NCI-H1105 (cell line): ENCODE measurements around the gene AKR1C1.
"Not testable (repeated sequence)": the region's sequence is repeated elsewhere in the genome, so short reads cannot be mapped to it uniquely, and the experiment has no call there.

ENCODE experiments used
- DNase-seq: peaks from one replicate; lab custom pipeline; 2025; lab: John Stamatoyannopoulos, UW

Gene AKR1C1

DNA sequence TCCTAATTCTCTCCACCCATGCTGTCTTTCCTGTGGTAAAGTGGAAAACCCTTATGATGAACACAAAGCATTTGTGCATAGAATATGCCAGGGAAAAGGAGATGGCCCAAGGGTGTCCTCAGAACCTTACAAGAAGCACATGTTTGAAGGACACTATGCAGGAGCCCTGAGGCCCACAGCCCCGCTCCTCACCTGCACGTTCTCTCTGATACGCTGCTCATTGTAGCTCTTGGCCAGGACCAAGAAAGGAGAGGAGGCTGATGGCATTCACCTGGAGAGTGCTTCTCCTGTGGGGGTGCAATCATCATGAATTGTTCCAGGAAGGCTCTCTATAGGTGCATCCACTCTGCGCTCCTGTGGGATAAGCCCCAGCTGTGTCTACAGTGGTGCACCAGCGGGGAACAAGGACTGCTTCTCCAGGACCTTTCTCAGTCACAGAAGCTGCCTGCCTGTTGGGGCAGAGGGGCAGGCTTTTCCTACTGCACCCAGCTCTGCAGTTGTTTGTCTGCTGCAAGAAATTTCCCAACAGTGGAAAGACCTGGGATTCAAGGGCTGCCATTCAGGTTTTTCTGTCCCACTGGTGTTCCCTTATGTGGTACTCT, 20.5 kb downstream of the AKR1C1 start:
- DNase-seq = no peak

DNA sequence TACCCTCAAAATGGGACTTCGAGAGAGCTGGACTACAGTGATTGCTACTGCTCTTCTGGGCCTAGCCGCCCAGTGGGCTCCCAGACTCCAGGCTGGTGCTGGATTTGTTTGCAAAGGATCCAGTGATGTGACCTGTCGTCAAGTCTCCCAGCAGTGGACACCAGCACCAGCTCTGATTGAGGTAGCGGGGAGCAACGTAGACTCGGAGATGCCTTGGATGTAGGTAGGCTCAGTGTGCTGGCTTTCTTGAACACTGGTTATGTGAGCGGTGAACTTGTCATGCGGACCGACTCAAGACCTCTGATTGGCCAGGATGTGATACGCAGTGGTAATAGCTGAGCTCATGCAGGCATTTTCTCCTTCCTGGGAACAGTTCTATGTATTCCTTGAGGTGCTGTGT, 21.0 kb downstream of the AKR1C1 start:
- no peak for DNase-seq

DNA sequence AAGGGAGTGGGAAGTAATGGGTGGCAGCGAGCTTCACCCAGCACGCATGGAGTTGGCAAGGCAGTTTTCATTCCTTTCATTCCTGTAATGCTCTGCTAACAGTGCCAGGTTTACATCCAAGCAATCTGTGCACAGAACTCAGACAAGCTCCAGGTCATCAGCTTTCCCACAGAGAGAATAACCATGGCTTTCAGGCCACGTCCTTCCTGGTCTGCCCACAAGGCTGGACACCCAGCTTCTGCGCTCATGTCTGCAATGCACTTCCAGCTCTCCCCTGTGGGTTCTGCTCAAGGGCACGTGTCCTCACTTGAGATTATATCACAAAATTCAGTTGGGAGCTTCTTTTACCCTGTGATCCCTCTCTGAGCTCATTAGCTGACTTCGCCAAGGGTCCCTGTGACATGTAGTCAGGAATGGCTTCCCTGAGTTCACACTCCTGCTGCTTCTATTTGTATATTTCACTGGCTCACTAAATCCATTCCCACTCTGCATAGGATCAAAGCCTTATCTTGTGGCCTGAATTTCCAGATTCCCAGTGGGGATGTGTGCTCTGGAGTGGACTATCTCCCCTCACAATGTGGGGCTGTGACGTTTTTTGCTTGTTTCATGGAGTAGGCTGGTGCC, 21.9 kb downstream of the AKR1C1 start:
- no peak for DNase-seq

DNA sequence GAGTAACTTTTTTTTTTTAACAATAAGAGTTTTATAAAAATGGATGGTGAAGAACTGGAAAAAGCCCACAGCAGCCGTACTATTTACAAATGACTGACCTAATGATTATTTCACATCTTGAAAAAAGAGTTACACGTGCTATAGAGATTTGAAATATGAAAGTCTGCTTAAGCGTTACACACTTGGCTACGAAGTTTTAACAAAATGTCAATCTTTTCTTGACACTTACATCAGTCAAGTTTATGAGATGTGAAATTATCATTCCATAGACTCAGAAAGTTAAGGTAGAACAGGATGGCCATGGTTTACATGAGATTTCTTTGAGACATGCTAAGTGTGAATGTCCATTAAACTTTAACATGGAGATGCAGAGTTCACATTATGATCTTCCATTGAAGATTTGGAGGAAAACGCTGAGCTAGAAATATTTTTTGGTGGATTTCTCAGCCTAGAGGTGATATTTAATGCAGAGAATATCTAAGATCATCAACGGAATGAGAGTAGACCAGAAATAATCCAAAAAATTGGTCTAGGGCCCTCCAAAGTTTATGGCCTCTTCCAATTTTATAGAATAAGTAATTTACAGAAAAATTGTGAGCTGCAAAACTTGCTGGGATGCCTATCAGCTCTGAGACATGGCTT, 24.9 kb downstream of the AKR1C1 start:
- DNase-seq = not testable (repeated sequence)

DNA sequence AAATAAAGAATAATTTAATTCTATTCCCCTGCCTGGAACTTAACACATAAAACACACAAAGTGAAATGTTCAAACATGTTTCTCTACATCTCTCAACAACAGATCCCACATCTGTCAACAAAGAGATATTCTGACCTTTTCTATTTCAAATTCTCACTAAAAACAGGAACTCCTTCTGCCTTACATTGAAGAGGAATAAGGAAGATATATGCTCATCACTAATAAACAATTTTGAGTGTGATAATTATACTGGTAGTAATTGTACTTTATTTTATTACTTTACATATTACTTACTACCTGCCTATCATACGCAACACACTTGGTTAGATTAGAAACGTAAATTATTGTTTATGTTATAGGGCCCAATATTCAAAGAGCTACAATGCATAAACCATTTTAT, 27.0 kb downstream of the AKR1C1 start:
- DNase-seq = no peak

DNA sequence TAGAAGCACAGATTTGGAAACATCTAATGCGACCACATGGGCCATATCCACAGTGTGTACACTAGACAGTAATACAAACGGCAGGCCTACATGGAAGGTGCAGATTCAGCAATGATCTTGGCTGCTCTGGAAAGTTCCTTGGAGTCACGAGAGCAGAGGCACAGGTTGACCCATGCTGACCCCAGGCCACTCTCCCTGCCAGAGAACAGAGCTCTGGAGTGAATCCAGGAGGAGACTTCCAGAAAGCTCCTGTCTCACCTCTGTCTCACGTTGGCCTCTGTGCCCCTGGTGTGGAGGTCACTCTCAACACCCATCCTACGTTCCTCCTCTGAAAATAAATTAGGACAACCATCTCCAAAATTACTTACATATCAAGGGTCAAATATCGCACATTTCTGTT, 28.2 kb downstream of the AKR1C1 start:
- DNase-seq = not testable (repeated sequence)

DNA sequence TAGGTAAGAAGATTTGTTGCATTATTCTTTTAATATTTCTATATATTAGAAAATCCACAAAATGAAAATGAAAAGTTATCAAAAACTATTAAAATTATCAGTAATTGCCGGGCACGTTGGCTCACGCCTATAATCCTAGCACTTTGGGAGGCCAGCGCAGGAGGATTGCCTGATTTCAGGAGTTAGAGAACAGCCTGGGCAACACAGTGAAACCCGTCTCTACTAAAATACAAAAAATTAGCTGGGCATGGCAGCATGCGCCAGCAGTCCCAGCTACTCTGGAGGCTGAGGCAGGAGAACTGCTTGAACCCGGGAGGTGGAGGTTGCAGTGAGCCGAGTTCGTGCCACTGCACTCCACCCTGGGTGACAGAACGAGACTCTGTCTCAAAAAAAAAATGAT, 29.3 kb downstream of the AKR1C1 start:
- not testable (repeated sequence) for DNase-seq

DNA sequence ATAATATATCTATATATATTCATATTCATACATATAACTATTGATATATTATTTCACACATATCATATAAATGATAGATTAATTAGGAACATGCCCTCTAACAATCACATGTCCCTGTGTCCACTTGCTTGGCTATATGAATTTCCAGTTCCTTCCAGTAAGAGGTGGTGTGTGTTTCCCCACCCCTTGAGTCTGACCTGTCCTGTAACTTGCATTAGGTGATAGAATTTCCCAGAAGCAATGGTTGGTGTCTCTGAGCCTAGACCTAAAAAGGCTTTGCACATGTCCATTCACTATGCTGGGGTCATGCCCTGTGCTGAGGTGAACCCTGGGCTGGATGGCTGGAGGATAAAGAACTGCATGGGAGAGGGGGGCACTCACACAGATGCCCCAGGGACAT, 31.0 kb downstream of the AKR1C1 start:
- DNase-seq = not testable (repeated sequence)

DNA sequence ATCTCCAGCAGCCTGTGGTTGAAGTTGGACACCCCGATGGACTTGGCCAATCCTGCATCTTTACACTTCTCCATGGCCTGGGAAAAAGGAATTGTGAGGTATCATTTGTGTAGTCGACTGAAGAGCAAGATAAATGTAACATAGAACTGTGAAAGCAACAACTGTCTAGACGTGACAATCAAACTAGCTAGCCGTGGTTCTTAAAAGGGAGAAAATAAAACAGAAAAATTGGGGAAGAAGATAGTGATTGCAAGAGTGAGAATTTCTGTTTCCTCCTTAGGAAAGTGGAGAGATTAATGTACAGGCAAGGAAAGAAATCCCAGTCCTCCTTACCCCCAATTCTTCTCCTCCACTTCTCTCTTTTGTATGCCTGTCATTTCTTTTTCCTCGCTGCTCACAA, 35.5 kb downstream of the AKR1C1 start:
- DNase-seq = no peak

DNA sequence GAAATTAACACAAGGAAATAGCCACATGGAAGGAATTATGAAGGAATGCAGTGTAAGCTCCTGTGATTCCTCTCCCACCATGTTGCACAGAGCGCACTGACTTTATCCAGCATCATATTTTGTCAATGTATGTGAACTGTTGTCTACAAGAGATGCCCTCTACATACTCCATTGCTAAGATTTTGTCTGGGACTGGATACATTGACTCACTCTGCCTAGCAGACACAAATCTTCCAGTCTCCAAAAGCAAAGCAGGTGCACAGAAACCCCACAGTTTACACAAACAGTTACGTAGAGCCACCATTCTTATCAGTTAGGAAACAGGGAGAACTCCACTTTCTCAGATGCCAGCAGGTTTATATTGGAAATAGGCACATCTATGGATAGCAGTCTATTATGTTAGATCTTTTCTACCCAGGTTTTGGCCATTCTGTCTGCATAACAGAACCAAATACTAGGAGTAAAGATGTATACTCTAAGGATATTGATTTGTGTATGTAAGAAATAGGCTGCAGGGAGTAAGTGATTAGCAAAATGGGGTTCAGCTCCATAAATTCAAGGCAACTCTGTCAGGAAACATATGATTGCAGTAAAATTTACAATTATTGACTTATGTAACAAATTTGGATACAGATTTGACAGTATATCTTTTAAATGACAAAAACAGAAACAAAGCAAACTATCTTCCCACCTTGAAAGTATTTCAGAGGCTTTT, 39.0 kb downstream of the AKR1C1 start:
- no peak for DNase-seq

DNA sequence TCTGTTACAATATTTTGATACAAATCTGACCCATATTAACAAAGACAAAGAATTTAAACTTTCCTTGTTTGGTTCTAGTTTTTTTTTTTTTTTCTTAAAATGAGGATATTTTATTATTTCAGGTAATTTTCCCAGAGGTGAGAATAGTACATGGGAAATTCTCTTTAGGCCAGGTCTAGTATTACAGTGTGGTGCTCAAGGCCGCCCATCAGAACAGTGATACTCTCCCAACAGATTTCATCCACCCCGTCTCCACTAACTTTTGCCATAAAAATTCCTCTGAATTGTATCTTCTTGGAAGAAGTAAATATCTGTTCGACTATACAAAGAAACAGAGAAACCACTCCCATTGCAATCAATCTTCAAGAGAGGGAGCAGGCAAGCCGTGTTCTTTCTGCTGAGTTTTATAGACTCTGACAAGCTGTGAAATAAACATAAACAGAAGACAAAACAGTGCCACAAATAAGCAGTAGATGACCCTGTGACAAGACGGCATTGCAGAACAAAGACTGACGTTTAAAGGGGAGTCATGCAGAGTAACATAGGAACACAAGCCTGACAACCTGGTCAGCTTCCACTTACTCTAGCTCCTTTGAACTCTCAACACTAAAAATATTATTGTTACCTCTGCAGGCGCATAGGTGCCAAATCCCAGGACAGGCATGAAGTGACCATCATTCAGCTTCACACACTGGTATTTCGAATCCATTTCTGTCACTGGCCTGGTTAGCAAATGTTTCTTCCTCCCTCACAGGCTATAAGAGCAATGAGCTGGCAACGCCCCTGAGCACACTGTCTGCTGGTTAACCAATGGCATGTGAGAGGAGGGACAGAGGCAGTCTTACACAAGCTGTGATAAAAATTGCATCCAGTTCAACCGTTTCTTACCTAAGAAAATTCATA, 40.2 kb downstream of the AKR1C1 start, which contains the start of gene AKR1C2:
Gene AKR1C2, minus strand, starts transcription at position 731 of the 903 bp plus-strand sequence. Its CDS starts 22 bp downstream, at position 709.
- DNase-seq = not testable (repeated sequence)

DNA sequence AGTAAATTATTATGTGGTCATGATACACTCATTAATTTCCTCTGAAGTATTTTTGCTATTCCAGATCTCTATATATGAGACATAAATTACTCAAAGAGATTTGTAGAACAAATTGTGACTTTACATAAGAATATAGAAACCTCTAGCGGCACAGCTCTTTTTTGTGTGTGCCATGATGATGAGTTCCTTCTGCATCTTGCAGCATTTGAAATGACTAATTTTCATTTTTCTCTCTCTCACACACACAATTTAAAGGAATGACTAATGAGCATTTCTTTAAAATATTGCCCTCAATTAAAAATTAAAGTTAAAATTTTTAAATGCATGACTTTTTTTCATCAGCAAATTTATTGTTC, 40.8 kb downstream of the AKR1C1 start:
- not testable (repeated sequence) for DNase-seq

DNA sequence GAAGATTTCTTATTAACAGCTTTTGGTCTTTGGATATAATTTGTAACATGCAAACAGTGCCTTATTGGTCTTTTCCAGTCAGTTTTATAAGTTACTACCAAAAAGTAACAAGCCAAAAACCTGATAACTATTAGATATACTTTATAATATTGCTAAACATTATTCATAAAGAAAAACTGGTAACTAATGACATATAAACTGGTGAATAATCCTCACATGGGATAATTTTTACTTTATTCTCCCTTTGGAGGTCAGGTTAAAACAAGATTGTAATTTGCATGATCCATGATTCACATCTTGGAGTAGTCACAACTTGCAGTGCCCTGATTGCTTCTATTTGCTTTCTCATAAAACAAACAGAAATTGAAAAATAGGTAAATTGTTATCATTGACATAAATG, 41.3 kb downstream of the AKR1C1 start:
- not testable (repeated sequence) for DNase-seq

DNA sequence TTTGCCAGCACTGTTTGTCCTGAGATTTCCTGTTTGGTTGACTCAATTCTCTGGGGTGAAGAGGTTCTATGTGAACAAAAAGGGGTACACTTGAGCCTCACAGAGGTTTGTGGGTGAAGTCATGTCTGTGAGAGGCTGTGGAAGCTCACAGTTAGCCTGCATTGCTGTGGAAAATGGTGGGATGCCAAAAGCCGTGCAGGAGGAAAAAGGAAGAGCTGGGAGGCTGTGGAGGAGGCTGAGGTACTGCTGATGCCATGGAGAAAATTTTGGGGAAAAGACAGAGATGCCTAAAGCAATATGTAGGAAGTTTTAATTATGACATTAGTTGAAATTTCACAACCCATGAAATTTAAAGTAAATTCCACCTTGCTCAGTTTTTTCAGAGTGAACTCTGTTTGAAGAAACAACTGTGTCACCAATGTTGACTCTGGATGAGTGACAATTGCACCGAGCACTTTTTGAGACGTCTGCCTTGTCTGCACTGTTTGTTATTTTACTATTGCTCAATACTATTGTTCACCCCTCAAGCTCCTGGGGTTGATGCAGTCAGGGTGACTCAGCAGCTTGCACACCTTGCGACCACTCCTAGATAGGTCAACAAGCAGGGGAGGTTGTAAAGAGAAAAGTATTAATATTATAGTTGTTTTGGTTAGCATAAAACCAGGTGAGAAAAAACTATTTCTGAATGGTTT, 45.8 kb downstream of the AKR1C1 start:
- DNase-seq = not testable (repeated sequence)

DNA sequence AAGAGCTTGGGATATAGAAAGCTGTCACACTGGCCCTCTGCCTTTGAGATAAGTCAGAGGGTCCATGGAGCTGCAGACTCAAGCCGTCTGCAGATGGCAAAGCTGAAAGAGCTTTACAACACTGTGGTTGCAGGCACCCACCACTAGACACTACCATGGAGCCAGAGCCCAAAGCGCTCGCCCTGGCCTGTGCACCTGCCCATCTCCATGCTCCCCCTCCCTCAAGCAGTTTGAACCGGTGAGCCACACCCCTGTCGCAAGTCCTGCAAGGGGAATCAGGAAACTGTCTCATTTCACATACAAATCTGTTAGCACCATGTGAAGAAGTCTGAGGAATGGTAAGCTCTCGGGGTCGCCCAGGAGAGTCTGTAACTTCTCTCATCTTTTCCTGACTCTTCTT, 46.8 kb downstream of the AKR1C1 start:
- DNase-seq = not testable (repeated sequence)

DNA sequence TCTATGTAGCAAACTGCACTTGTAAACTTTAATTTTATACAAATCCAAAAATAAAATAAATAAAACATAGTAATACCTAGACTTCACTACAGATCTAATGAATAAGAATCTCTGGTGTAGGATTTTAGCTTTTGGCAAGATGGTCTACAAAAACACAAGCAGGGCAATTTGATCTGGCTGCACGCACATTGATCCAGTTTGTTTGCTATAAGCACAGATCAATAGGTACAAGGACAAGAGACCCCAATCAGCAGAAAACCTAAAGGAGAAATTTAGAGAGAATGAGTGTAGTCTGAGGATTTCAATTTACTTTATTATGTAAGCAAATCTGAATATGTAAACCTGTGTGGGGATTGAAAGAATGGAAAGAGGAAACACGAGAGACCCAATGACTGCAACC, 48.2 kb downstream of the AKR1C1 start:
- DNase-seq = not testable (repeated sequence)

DNA sequence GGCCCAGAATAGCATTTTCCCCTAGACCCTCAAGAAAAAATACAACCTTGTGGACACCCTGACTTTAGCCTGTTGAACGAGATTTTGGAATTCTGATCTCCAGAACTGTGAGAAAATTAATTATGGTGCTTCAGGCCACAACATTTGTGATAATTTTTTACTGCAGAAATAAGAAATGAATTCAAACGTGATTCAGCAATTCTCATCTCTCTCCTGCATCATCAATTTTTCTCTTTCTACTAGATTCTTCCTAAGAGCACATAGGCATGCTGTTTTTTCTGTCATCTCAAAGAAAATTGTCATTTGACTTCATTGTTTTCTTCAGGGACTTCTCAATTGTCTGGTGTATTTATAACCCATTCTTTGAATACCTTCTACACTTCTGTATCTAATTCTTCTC, 49.4 kb downstream of the AKR1C1 start:
- DNase-seq = no peak

DNA sequence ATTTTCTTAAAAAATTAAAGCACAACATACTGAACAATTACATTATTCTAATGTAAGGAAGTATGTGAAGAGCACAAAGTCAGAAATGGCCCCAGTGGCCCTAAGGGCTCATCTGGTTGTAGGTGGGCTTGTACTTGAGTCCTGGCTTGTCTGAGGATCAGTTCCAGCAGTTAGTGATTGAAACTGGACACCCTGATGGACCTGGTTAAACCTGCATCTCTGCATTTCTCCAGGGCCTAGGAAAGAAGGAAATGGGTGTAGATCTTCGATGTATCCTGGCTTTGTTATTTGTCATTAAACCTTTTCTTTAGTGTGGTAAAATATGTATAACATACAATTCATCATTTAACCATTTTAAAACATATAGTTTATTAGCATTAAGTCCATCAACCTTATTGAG, 50.2 kb downstream of the AKR1C1 start:
- no peak for DNase-seq

DNA sequence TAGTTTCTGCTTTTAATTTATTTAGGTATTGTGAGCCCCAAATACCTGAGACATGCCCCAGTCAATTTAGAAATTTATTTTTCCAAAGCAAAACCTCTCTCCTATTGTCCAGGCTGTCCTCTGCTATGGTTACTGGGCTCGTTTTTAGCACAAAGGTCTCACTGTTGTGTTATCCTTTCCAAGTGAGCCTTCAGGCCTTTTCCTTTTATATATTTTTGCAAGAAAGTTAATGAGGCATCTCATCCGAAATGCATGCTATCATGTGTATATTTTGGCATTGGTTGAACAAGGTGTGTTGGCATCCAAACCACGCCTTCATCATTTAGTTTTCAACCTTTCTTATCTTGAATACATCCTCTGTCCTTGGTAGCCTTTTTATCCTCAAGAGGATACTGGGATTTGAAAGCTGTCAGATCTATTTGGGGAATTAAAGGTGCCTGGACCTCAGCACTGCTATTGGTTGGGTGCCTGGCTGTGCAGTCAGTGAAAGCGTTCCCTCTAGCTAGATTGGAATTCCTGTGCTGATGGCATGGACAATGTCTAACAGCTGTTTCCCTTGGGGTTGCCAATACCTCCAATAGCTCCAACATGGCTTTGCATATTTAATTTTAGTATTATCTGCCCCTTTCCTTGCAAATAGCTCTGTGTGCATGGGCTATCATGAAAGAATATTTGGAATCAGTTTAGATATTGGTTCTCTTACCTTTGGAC, 51.1 kb downstream of the AKR1C1 start:
- not testable (repeated sequence) for DNase-seq

DNA sequence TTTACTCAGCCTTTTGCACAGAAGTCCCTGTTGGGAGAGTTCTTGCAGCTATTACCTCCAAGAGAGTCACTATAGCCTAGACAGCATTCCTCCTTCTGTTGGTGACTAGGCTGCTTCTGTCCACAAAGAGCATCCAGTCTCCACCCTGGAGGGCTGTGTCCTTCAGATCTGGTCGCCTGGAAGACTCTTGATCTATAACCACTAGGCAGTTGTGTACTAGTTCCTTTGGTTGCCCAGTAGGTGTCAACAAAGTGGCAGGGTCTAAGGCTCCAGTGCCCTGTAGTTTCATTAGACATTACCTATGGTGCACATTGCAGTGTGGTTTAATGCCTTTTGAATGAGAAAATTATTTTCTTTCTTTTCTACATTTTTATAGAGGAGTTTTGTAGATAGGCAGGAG, 51.7 kb downstream of the AKR1C1 start:
- DNase-seq = no peak

DNA sequence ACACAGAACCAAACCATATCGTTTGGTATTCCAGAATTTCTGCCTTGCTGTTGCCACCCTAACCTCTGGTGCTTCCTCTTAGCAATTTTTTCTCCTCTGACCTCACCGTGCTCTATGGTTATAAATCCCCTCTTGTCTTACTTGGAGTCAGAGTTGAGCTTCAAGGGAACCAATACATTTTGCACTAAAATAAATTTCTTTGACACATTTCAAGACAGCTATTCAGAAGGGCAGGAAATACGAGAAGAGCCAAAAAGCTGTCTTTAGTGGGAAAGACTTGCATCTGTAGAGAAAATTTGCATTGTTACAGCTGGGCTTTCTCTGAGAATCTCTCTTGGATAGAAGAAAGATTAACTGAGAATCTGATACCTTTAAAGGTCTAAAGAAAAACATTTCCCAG, 54.9 kb downstream of the AKR1C1 start:
- DNase-seq = no peak
